HT1080 (cell line): ENCODE measurements around the gene GPR68. TPM values are rescaled to one million over a fixed set of nuclear protein-coding genes. Genes with fewer than 3 reads are reported as not detected.
A peak's percentile ranks its signal among the peaks of the same experiment; 100 is the strongest.
"Not testable (repeated sequence)": the region's sequence is repeated elsewhere in the genome, so short reads cannot be mapped to it uniquely, and the experiment has no call there.

Source experiments
- DNase-seq: peaks from one replicate; pipeline ENCODE4 v3.0.0-alpha.2; 2015; ENCODE audit warnings: low read depth
- total RNA-seq: library from RNA; depleted of rRNA; stranded (reverse); fragments of >200 nt; shearing (Covaris generic); gene quantifications from 2 replicates; pipeline ENCODE4 v1.2.3, GENCODE V29; 2014; rRNA removed

GPR68 gene
- total RNA-seq, 1 experiment from 2014 or later = 2.3 TPM

DNA sequence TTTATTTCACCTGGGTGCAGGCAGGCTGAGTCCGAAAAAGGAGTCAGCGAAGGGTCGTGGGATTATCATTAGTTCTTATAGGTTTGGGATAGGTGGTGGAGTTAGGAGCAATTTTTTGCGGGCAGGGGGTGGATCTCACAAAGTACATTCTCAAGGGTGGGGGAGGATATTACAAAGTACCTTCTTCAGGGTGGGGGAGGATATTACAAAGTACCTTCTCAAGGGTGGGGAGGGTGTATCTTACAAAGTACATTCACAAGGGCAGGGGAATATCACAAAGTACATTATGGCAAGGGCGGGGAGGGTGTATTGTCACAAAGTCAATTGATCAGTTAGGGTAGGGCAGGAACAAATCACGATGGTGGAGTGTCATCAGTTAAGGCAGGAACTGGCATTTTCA lies 43.7 kb downstream of the GPR68 start:
- not testable (repeated sequence) for DNase-seq

DNA sequence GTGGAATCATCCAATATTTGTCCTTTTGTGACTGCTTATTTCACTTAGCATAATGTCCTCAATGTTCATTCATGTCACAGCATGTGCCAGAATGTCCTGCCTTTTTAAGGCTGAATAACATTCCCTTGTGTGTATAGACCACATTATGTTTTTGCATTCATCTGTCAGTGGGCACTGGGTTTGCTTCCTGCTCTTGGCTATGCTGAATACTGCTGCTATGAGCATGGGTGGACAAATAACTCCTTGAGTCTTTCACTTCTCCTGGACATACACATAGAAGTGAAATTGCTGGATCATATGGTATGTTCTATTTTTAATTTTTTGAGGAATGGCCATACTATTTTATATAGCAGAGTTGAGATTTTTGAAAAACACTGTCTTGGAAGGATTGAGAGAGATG lies 46.9 kb downstream of the GPR68 start:
- no peak for DNase-seq

DNA sequence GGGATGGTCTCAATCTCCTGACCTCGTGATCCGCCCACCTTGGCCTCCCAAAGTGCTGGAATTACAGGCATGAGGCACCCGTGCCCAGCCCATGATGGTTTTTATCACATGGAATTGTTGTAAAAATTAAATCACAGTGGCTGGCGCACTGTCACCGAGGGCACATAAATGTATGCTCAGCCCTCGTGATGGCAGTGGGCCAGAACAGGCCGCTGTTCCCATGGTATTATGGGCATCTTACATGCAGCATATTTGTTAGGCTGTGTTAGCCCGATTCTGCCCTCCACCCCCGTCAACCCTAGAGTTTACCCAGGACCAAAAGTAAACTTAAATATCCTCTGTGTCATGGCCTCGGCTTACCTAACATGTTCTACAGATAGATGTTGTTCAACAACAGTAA lies 48.6 kb downstream of the GPR68 start:
- DNase-seq = no peak

DNA sequence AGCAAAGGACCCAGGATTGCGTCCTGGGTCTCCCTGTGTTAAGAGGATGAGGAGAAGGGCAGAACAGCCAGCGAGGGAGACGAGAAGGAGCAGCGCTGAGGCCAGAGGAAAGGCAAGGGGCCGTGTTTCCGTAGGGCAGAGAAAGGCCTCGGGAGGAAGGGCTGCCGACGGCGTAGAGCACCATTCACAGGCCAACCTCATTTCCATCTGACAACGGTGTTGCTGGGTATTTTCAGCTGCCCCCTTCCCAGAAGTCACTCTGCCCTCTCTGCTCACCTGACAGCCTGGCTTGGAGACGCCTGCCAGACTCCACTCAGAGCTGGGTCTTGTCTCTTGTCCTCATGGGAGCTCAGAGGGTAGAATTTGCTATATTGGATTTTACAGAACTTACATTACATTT lies 51.4 kb downstream of the GPR68 start:
- DNase-seq = no peak

DNA sequence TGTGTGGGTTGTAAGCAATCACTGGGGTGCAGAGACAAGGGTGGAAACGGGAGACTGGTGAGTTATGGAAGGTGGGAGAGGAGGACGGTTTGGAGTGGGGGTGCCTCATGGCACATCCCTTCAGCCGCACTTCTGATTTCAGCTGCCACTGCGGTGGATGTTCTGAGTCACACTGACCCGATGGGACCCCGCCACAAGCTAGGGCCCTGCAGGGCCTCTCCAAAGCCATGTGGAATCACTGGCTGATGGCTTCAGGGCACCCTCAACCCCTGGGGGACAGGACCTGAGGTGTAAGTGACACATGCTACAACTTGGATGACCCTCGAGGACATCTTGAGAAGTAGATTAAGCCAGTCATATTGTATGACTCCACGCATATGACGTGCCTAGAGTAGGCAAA lies 53.7 kb downstream of the GPR68 start:
- no peak for DNase-seq

DNA sequence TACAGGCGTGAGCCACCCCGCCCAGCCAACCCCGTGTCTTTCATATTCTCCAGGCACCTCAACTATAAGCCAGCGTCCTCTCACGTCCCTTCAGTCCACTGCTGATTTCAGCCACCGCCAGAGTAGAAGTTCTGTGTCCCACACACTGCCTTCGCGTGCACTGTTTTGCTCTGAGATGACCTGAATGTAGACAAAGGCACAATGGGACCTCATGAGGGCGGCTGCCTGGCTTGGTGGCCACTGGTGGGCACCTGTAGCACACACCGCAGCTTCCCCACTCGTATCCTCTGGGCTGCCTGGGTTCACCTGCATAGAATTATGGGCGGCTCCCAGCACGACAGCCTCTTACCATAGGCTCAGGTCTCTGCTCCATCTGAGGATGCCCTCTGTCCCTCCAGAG lies 57.2 kb downstream of the GPR68 start:
- DNase-seq = no peak

DNA sequence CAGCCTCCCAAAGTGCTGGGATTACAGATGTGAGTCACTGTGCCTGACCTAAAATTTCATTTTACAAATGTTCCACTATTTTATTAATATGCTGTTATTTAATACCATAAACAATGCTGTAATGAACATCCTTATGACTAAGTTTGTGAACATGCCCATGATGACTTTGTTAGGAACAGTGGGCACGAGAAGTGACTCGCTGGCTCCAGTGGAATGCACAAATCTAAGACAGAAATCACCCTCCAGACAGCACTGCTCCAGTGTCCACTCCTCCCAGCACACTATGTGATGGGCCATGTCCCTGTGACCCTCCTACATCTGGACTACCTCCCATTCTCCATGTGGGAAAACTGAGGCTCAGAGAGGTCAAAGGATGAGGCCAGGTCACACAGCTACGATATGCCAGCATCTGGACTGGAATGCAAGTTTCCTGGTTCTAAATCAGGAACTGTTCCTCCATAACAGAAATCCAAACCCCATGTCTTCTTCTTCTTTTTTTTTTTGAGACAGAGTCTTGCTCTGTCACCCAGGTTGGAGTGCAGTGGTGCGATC lies 57.9 kb downstream of the GPR68 start:
- peak; percentile 26 for DNase-seq

DNA sequence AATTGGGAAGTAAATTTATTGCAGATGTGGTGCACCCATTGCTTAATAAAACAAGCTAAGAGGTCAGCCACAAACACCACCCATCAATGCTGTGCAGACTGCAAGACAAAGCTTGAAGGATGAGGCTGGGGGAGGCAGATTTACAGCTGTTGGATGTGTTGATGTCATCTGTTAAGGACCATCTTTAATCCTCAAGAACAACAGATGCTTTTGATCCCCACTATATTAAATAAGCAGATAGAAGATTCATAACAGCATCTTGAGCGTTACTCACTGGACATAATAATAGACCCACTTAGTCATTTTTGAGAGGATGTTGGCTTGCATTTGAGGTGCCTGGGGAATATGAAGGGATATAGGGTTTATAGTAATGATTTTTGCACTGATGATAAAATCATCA lies 58.8 kb downstream of the GPR68 start:
- DNase-seq = no peak

DNA sequence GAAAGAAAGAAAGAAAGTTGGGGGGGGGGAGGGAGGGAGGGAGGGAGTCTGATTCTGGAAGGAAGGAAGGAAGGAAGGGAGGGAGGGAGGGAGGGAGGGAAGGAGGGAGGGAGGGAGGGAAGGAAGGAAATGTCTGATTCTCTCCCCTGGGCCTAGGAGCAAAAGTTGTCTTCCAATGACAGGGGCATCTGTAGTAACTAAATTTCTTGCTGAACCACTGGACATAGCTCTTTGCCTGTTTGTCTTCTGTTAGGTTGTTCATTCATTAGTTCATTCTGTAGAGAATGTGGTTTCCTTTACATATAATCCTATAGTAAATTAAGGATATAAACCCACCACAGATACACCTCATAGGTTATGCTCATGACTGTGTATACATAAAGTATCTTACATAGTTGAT lies 59.9 kb downstream of the GPR68 start:
- no peak for DNase-seq

DNA sequence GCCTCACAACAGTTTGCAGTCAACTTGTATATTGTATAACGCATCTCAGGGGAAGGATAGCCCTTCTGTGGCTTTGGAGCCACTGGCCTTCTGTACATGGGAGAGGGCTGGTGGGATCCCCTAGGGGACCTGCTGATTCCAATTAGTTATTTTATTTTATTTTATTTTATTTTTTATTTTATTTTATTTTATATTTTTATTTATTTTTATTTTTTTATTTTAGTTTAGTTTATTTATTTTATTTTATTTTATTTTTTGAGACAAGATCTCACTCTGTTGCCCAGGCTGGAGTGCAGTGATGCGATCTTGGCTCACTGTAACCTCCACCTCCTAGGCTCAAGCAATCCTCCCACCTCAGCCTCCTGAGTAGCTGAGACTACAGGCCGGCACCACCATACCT lies 61.8 kb downstream of the GPR68 start:
- not testable (repeated sequence) for DNase-seq

Other genes starting within 250 kb of the GPR68 start
- gene RPS6KA5, start 184.1 kb downstream of the GPR68 start, total RNA-seq = 3.0 and 3.6 TPM in 2 replicates
- gene DGLUCY, start 130.6 kb downstream of the GPR68 start, total RNA-seq = 24.9 and 26.4 TPM in 2 replicates
- gene CCDC88C, start 173.1 kb upstream of the GPR68 start, total RNA-seq = 13.2 and 15.2 TPM in 2 replicates